WI38 (cell line): ENCODE results near the gene LBP.

ENCODE experiments used
- H3K4me3 ChIP-seq: 2 replicates; pipeline ENCODE4 v1.5.1; 2011; ENCODE audit warnings: low read depth, mild to moderate bottlenecking, control low read depth, low read length
- CTCF ChIP-seq: IDR thresholded peaks from 2 replicates; pipeline ENCODE4 v1.5.1; 2012; ENCODE audit warnings: low read depth, mild to moderate bottlenecking, control low read depth, low read length

Gene LBP

GRCh38 chr20:38426006-38426897 is 80.0 kb downstream of the LBP start:
- no peak overlapping the region for H3K4me3 ChIP-seq
- TF ChIP-seq CTCF, result no peak
